Retinal pigment epithelial cell (primary cell): ENCODE data around the gene IPCEF1.

Experiments used
- DNase-seq: peaks from one replicate; pipeline ENCODE4 v3.0.0-alpha.2; 2010; ENCODE audit warnings: low read depth
- H3K4me3 ChIP-seq: 2 replicates; pipeline ENCODE4 v1.5.1; 2011; ENCODE audit warnings: mild to moderate bottlenecking, low read length, control low read depth, moderate library complexity
- TF ChIP-seq, protein P1 (sequence below): conservative IDR thresholded peaks from 2 replicates; pipeline ENCODE4 v1.5.1; 2011; ENCODE audit warnings: low read depth, low read length, control low read depth, inconsistent platforms

The IPCEF1 gene

DNA sequence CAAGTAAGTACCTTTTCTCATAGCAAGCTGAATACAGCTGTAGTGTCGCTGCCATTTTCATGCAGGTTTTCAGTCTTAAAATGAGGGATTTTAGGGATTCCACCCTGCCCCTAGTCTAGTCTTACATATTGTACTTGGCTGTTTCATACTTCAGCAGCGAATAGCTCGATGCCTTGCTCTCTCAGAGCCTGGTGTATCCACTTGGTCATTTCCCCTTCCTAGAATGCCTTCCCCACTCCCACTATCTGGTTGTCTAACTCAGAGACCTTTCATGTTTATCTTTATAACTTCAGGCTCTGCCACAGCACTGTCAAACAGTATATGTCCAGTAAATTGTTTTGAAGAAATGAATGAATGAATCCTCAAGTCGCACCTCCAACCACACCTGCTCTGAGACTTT is 21.1 kb upstream of the IPCEF1 start:
- no peak overlapping the region for H3K4me3 ChIP-seq
- no peak for DNase-seq
- TF ChIP-seq, protein P1, sequence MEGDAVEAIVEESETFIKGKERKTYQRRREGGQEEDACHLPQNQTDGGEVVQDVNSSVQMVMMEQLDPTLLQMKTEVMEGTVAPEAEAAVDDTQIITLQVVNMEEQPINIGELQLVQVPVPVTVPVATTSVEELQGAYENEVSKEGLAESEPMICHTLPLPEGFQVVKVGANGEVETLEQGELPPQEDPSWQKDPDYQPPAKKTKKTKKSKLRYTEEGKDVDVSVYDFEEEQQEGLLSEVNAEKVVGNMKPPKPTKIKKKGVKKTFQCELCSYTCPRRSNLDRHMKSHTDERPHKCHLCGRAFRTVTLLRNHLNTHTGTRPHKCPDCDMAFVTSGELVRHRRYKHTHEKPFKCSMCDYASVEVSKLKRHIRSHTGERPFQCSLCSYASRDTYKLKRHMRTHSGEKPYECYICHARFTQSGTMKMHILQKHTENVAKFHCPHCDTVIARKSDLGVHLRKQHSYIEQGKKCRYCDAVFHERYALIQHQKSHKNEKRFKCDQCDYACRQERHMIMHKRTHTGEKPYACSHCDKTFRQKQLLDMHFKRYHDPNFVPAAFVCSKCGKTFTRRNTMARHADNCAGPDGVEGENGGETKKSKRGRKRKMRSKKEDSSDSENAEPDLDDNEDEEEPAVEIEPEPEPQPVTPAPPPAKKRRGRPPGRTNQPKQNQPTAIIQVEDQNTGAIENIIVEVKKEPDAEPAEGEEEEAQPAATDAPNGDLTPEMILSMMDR: no peak

DNA sequence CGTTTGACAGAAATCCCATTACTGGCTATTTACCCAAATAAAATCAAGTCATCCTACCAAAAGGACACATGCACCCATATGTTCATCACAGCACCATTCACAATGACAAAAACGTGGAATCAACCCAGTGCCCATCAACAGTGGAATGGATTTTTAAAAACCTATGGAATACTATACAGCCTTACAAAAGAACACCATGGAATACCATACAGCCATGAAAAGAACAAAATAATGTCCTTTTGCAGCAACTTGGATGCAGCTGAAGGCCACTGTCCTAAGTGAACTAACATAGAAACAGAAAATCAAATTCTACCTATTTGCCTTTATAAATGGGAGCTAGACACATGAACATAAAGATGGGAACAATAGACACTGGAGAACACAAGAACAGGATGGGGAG is 17.4 kb upstream of the IPCEF1 start:
- no peak overlapping the region for H3K4me3 ChIP-seq
- TF ChIP-seq, protein P1: no peak
- DNase-seq: no peak

DNA sequence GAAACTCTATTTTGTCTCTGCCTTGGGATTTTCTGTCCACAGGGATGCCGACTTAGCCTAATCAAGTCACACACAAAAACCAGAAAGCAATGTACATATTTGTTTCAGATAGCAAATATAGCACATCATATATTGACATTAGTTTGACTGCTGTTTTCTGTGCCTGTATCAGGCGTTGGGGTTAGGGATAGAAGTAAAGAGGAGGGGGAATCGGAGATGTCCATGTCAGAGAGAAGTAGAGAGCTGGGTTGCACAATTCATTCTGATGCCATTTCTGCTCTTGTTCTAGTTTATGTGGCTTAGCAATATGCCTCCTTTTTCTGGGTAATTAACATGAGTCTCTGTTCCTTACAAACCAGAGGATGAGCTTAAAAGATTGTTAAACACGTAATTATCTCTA is 14.7 kb upstream of the IPCEF1 start:
- no peak overlapping the region for H3K4me3 ChIP-seq
- DNase-seq: no peak
- TF ChIP-seq, protein P1: no peak

DNA sequence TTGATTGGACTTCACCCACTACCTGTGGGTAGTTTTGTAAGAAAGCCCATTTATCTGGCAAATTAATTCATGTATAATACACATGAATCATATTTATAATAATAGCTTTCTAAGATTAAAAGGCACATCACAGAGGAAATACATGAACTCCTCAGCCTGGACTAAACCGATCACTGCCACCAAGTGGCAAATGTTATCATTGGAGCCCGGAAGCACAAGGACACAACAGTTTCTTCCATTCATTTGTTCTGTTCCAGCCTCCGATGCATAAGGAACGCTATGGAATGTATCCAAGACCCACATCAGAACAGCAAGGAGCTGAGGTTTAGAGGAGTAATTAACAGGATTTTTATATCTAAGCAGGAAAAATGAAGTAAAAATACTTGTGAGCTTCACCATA is 13.9 kb upstream of the IPCEF1 start:
- H3K4me3 ChIP-seq: no peak overlapping the region
- no peak for DNase-seq
- TF ChIP-seq, protein P1: peak; percentile 55

DNA sequence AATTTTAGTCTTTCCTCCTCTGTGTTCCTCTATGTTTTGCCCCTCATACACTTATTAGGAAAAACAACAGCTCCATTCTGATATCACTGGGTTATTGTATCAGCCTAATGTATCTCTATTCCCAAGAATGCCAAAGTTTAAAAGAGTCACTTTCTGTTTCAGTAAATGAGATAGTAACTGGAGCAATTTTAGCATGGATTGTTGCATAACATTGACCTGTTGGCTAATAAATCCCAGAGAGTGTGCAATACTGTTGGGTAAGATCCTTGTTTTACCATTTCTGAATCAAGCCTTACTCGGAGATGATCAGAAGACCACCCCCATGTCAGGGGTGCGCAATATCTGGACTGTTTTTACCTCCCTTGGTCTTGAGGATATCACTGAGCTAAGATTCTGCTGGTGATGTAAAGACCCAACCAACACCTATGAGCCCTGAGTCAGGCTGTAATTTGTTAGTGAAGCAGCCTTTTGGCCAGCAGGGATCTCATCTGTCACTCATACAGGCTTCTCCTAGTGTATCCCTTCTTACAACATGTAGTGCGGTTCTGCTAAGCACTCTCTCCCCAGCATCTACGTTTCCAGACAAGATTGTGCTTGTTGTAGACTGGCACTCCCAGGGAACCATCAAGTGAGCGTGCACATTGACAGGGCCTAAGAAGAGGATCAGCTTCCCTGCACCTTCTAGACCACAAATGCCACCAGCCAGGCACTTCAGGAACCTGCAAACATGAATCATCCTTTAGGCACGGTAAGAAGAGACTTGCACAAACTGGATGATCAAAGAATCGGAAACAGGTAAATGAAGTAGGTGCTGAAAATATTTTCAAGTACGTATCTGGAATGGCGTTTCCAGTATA is 11.5 kb upstream of the IPCEF1 start:
- TF ChIP-seq, protein P1: no peak
- H3K4me3 ChIP-seq: no peak overlapping the region
- DNase-seq: no peak

DNA sequence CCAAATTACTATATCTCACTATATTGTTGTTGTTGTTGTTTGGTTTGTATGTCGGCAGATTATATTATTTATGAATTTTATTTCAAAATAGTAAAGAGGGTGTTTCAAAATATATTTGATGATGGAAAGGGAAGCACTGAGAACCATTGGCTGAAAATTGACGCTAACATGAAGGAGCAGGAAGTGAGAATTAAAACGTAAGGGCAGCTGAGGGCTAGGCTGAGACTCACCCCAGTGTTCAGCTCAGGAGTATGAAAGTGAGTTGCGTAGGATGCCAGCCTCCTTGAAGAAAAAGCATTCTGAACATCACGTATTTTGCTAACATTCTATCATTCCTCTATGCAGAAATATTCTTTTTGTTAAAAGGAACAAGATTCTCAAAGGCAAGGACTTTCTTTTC is 10.7 kb upstream of the IPCEF1 start:
- no peak for DNase-seq
- TF ChIP-seq, protein P1: no peak
- H3K4me3 ChIP-seq: no peak overlapping the region

DNA sequence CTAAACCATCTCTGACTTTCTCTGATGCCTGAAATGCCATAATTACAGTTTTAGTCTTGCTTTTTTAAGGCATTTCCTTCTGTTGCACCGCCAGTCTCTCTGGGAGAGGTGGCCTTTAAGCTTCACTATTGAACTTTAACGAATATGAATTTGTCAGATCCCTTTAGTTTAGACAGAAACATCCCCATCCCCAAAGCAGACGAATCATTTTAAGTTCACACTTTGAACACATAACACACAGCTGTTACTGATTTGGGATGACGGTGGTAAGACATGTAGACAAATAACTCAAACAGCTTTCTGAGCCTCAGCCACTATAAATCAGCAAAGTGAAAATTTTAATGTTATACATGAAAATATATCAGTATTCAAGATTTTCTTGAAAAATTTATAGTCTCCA is 7.2 kb upstream of the IPCEF1 start:
- TF ChIP-seq, protein P1: no peak
- DNase-seq: no peak
- H3K4me3 ChIP-seq: no peak overlapping the region
